Prostate gland (tissue), 2 donors: ENCODE data around the gene MTM1.

ENCODE experiments used
- POLR2AphosphoS5 ChIP-seq: sonication (generic); formaldehyde crosslinking; IDR thresholded peaks from one replicate; pipeline ENCODE4 v1.6.1; 2017; ENCODE audit warnings: antibody characterized with exemption
- TF ChIP-seq, protein P1 (sequence below), 4 experiments: fragments of 200-600 bp in 2 of 4; fragments of 450-650 bp in 2 of 4; sonication (generic) in 2 of 4; IDR thresholded peaks; 1 replicate in 3 of 4; 2 replicates in 1 of 4; pipeline ENCODE4 v1.5.1; 2016 to 2019; ENCODE audit warnings: antibody characterized with exemption in 4 of 4, mild to moderate bottlenecking in 2 of 4, moderate library complexity in 2 of 4

- no peak for TF ChIP-seq POLR2AphosphoS5
- TF ChIP-seq, protein P1, sequence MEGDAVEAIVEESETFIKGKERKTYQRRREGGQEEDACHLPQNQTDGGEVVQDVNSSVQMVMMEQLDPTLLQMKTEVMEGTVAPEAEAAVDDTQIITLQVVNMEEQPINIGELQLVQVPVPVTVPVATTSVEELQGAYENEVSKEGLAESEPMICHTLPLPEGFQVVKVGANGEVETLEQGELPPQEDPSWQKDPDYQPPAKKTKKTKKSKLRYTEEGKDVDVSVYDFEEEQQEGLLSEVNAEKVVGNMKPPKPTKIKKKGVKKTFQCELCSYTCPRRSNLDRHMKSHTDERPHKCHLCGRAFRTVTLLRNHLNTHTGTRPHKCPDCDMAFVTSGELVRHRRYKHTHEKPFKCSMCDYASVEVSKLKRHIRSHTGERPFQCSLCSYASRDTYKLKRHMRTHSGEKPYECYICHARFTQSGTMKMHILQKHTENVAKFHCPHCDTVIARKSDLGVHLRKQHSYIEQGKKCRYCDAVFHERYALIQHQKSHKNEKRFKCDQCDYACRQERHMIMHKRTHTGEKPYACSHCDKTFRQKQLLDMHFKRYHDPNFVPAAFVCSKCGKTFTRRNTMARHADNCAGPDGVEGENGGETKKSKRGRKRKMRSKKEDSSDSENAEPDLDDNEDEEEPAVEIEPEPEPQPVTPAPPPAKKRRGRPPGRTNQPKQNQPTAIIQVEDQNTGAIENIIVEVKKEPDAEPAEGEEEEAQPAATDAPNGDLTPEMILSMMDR (IDR thresholded peaks at IDR 0.05) = no peak
These were observed 135.7 kb downstream of the MTM1 start for GRCh38 chrX:150704030-150704613.
